Nephron progenitor cell (in vitro differentiated cells): Measurements from ENCODE around the gene ALDH9A1.
"Not testable (repeated sequence)": the region's sequence is repeated elsewhere in the genome, so short reads cannot be mapped to it uniquely, and the experiment has no call there.

Experiments
- DNase-seq: peaks from one replicate; pipeline ENCODE4 v3.0.0; 2021
- H3K27ac Mint-ChIP-seq: 2 replicates; pipeline ENCODE4 v1.8.0; 2021; ENCODE audit warnings: mild to moderate bottlenecking, moderate library complexity, mixed read lengths
- H3K27me3 Mint-ChIP-seq: 2 replicates; pipeline ENCODE4 v1.8.0; 2021; ENCODE audit warnings: mild to moderate bottlenecking, low read depth, mixed read lengths; ENCODE audit not compliant: poor library complexity
- H3K36me3 Mint-ChIP-seq: 2 replicates; pipeline ENCODE4 v1.8.0; 2021; ENCODE audit warnings: low read depth, mixed read lengths
- H3K4me1 Mint-ChIP-seq: 2 replicates; pipeline ENCODE4 v1.8.0; 2021; ENCODE audit warnings: mixed read lengths
- H3K4me3 Mint-ChIP-seq: 2 replicates; pipeline ENCODE4 v1.8.0; 2021; ENCODE audit warnings: mild to moderate bottlenecking, moderate library complexity, mixed read lengths
- H3K9me3 Mint-ChIP-seq: 2 replicates; pipeline ENCODE4 v1.8.0; 2021; ENCODE audit warnings: mild to moderate bottlenecking, moderate library complexity, mixed read lengths
- TF ChIP-seq, protein P1 (sequence below): fragments of 200-600 bp; sonication (generic); IDR thresholded peaks from 2 replicates; pipeline ENCODE4 v1.5.0; 2021; ENCODE audit warnings: antibody characterized with exemption

The ALDH9A1 gene

GRCh38 chr1:165697881-165698760 lies at the start of gene ALDH9A1:
Gene ALDH9A1, minus strand, starts transcription at chr1:165698562. Its CDS starts 4 bp downstream, at chr1:165698558.
- Mint-ChIP-seq H3K36me3 (peaks cover 40% of the 10 kb centered on the region), H3K4me1 (peaks cover 25% of the 10 kb centered on the region), H3K27me3 (peaks cover 12% of the 10 kb centered on the region), H3K27ac (peak within 1 kb of the TSS; percentile 97), H3K4me3 (peak within 1 kb of the TSS; percentile 98), H3K9me3 (peaks cover 16% of the 10 kb centered on the region)
- TF ChIP-seq, protein P1, sequence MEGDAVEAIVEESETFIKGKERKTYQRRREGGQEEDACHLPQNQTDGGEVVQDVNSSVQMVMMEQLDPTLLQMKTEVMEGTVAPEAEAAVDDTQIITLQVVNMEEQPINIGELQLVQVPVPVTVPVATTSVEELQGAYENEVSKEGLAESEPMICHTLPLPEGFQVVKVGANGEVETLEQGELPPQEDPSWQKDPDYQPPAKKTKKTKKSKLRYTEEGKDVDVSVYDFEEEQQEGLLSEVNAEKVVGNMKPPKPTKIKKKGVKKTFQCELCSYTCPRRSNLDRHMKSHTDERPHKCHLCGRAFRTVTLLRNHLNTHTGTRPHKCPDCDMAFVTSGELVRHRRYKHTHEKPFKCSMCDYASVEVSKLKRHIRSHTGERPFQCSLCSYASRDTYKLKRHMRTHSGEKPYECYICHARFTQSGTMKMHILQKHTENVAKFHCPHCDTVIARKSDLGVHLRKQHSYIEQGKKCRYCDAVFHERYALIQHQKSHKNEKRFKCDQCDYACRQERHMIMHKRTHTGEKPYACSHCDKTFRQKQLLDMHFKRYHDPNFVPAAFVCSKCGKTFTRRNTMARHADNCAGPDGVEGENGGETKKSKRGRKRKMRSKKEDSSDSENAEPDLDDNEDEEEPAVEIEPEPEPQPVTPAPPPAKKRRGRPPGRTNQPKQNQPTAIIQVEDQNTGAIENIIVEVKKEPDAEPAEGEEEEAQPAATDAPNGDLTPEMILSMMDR = no peak
- peak; percentile 95 for DNase-seq

- no peak overlapping the region for H3K4me3 Mint-ChIP-seq
- no peaks in the 10 kb centered on the region for H3K27me3 Mint-ChIP-seq
Observed at GRCh38 chr1:165747632-165748447, 49.5 kb upstream of the ALDH9A1 start.

DNA sequence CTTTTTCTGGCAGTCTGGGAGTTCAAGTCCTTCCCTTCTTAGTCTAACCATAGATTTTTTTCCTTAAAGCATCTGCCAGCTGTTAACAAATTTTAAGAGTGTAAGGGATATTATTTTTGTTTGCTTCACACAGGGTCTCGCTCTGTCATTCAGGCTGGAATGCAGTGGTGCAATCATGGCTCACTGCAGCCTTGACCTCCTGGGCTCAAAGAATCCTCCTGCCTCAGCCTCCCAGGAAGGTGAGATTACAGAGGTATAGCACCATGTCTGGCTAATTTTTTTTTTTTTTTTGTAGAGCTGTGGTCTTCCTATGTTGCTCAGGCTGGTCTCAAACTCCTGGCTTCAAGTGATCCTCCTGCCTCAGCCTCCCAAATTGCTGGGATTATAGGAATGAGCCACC lies 46.6 kb upstream of the ALDH9A1 start:
- not testable (repeated sequence) for H3K27ac Mint-ChIP-seq, H3K4me1 Mint-ChIP-seq, DNase-seq, H3K9me3 Mint-ChIP-seq, H3K4me3 Mint-ChIP-seq, H3K27me3 Mint-ChIP-seq
- peaks cover 57% of the 10 kb centered on the region for H3K36me3 Mint-ChIP-seq

More at GRCh38 chr1:165747632-165748447, 49.5 kb upstream of the ALDH9A1 start:
- DNase-seq = no peak
- H3K27ac Mint-ChIP-seq = no peak overlapping the region
- peaks cover 50% of the 10 kb centered on the region for H3K36me3 Mint-ChIP-seq
- no peaks in the 10 kb centered on the region for H3K4me1 Mint-ChIP-seq
- TF ChIP-seq, protein P1 = no peak
- H3K9me3 Mint-ChIP-seq = no peaks in the 10 kb centered on the region

DNA sequence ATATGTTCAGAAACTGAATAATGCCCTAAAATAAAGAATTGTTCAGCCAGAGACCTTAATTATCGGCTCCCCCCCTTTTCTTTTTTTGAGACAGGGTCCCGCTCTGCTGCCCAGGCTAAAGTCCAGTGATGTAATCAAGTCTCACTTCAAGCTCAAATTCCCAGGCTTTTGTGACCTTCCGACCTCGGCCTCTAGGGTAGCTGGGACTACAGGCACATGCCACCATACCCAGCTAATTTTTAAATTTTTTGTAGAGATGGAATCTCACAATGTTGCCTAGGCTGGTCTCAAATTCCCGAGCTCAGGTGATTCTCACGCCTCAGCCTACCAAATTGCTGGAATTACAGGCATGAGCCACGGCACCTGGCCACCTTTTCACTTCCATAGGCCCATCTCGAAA lies 43.8 kb upstream of the ALDH9A1 start:
- Mint-ChIP-seq H3K9me3 (no peaks in the 10 kb centered on the region), H3K4me3 (no peak overlapping the region)

GRCh38 chr1:165738794-165739193 lies 40.4 kb upstream of the ALDH9A1 start:
- Mint-ChIP-seq H3K4me3 (no peak overlapping the region), H3K27me3 (no peaks in the 10 kb centered on the region), H3K36me3 (peaks cover 77% of the 10 kb centered on the region), H3K4me1 (peaks cover 7% of the 10 kb centered on the region), H3K9me3 (no peaks in the 10 kb centered on the region), H3K27ac (no peak overlapping the region)
- TF ChIP-seq, protein P1 = no peak
- DNase-seq = no peak

More for the DNA sequence above, 43.8 kb upstream of the ALDH9A1 start:
- TF ChIP-seq, protein P1 = no peak
- Mint-ChIP-seq H3K36me3 (peaks cover 64% of the 10 kb centered on the region), H3K27ac (peak overlapping the region; percentile 46), H3K27me3 (no peaks in the 10 kb centered on the region), H3K4me1 (peaks cover 7% of the 10 kb centered on the region)
- DNase-seq = peak; percentile 16

- H3K4me3 Mint-ChIP-seq = no peak overlapping the region
- peaks cover 7% of the 10 kb centered on the region for H3K4me1 Mint-ChIP-seq
- TF ChIP-seq, protein P1 = no peak
- DNase-seq = no peak
- H3K27ac Mint-ChIP-seq = no peak overlapping the region
- peaks cover 70% of the 10 kb centered on the region for H3K36me3 Mint-ChIP-seq
- H3K9me3 Mint-ChIP-seq = no peaks in the 10 kb centered on the region
- H3K27me3 Mint-ChIP-seq = no peaks in the 10 kb centered on the region
Observed at GRCh38 chr1:165737196-165737595, 38.8 kb upstream of the ALDH9A1 start.
